Sigmoid colon (tissue), 4 donors: Measurements from ENCODE around the gene ZG16.

Source experiments
- CTCF ChIP-seq, 4 experiments: fragments of 450-650 bp in 3 of 4; fragments of 200-600 bp in 1 of 4; IDR thresholded peaks; one replicate each; pipeline ENCODE4 v1.5.1; 2016 to 2019; ENCODE audit warnings: antibody characterized with exemption in 4 of 4, mild to moderate bottlenecking in 3 of 4, moderate library complexity in 2 of 4
- EP300 ChIP-seq, 4 donors: sonication (generic); formaldehyde crosslinking; IDR thresholded peaks; one replicate each; pipeline ENCODE4 v1.6.1; 2017; ENCODE audit warnings: antibody characterized with exemption in 4 of 4
- POLR2A ChIP-seq, 2 donors: fragments of 450-650 bp; IDR thresholded peaks; one replicate each; pipeline ENCODE4 v1.6.1; 2016; ENCODE audit warnings: antibody characterized with exemption in 2 of 2, mild to moderate bottlenecking in 2 of 2, moderate library complexity in 2 of 2
- POLR2AphosphoS5 ChIP-seq, 4 donors: sonication (generic); formaldehyde crosslinking; IDR thresholded peaks; one replicate each; pipeline ENCODE4 v1.6.1; 2017; ENCODE audit warnings: antibody characterized with exemption in 4 of 4

- TF ChIP-seq CTCF (IDR thresholded peaks at IDR 0.05) (no peak), POLR2AphosphoS5 (IDR thresholded peaks at IDR 0.05) (no peak), POLR2A (IDR thresholded peaks at IDR 0.05) (no peak), EP300 (IDR thresholded peaks at IDR 0.05) (no peak)
Measured at GRCh38 chr16:29737713-29738112, 40.3 kb upstream of the ZG16 start.
